SK-N-SH (cell line): Measurements from ENCODE around the gene LCOR. TPM values are rescaled to one million over a fixed set of nuclear protein-coding genes. Genes with fewer than 3 reads are reported as not detected.

Source experiments
- CTCF ChIA-PET: fragments of 300-600, 350-600 bp; formaldehyde crosslinking; extraction: SDS; loops from one replicate; lab custom pipeline; 2021; lab: Yijun Ruan, JAX
- POLR2A ChIA-PET: fragments of 350-600 bp; sonication (Branson Sonifier 250); formaldehyde crosslinking; extraction: SDS; loops from one replicate; lab custom pipeline; 2020; ENCODE audit warnings: antibody characterized with exemption, inconsistent platforms; lab: Yijun Ruan, JAX
- DNase-seq: peaks from one replicate; pipeline ENCODE4 v3.0.0; 2012
- H2AFZ ChIP-seq: fragments of 200-600 bp; sonication (generic); 2 replicates; pipeline ENCODE4 v1.8.1; 2016; ENCODE audit warnings: antibody characterized with exemption, mild to moderate bottlenecking, low read depth
- H3F3A ChIP-seq: fragments of 200-600 bp; sonication (generic); replicated peaks from 2 replicates; pipeline ENCODE3; 2016; ENCODE audit warnings: antibody characterized with exemption, mild to moderate bottlenecking; ENCODE audit not compliant: insufficient read depth
- H3K27ac ChIP-seq, 2 experiments: fragments of 200-500 bp in 1 of 2; fragments of 200-600 bp in 1 of 2; sonication (Bioruptor generic) in 1 of 2; sonication (generic), shearing (Covaris generic) in 1 of 2; 2 replicates each; pipeline versions ENCODE4 v1.5.1 to v1.6.1; 2014 to 2016; ENCODE audit warnings: low read depth in 2 of 2, inconsistent platforms in 1 of 2, low read length in 1 of 2, mild to moderate bottlenecking in 1 of 2, mixed read lengths in 1 of 2
- H3K27me3 ChIP-seq: fragments of 200-600 bp; sonication (generic), shearing (Covaris generic); 2 replicates; pipeline ENCODE4 v1.6.1; 2016; ENCODE audit warnings: mixed run types; ENCODE audit not compliant: insufficient read depth
- H3K36me3 ChIP-seq, 2 experiments: fragments of 200-500 bp in 1 of 2; fragments of 200-600 bp in 1 of 2; sonication (Bioruptor generic) in 1 of 2; sonication (generic) in 1 of 2; replicated peaks in 1 of 2; 2 replicates each; pipeline versions ENCODE3 to v1.5.1; 2014 to 2016; ENCODE audit warnings: low read length in 1 of 2, mild to moderate bottlenecking in 1 of 2; ENCODE audit not compliant: insufficient read depth in 2 of 2, control insufficient read depth in 1 of 2
- H3K4me1 ChIP-seq, 2 experiments: fragments of 200-500 bp in 1 of 2; fragments of 200-600 bp in 1 of 2; sonication (Bioruptor generic) in 1 of 2; sonication (generic), shearing (Covaris generic) in 1 of 2; 2 replicates each; pipeline versions ENCODE4 v1.5.1 to v1.6.1; 2014 to 2016; ENCODE audit warnings: low read depth in 1 of 2, low read length in 1 of 2, mixed run types in 1 of 2; ENCODE audit not compliant: insufficient read depth in 2 of 2, control insufficient read depth in 1 of 2
- H3K4me2 ChIP-seq: fragments of 200-600 bp; sonication (generic), shearing (Covaris generic); 2 replicates; pipeline ENCODE4 v1.6.1; 2017; ENCODE audit warnings: mixed run types
- H3K4me3 ChIP-seq, 2 experiments: fragments of 200-500 bp in 1 of 2; fragments of 200-600 bp in 1 of 2; sonication (Bioruptor generic) in 1 of 2; sonication (generic), shearing (Covaris generic) in 1 of 2; 2 replicates each; pipeline versions ENCODE4 v1.5.1 to v1.8.1; 2014 to 2016; ENCODE audit warnings: low read depth in 2 of 2, inconsistent platforms in 1 of 2, low read length in 1 of 2, mild to moderate bottlenecking in 1 of 2, mixed read lengths in 1 of 2, moderate library complexity in 1 of 2
- H3K79me2 ChIP-seq: fragments of 200-600 bp; sonication (generic); 2 replicates; pipeline ENCODE4 v1.8.1; 2017; ENCODE audit warnings: mild to moderate bottlenecking; ENCODE audit not compliant: insufficient read depth
- H3K9ac ChIP-seq: fragments of 200-600 bp; sonication (generic); 2 replicates; pipeline ENCODE4 v1.6.1; 2017; ENCODE audit warnings: mixed run types
- H3K9me2 ChIP-seq: fragments of 200-600 bp; sonication (generic); 2 replicates; pipeline ENCODE4 v1.6.1; 2017; ENCODE audit warnings: mixed run types
- H3K9me3 ChIP-seq: fragments of 200-600 bp; sonication (generic); 2 replicates; pipeline ENCODE4 v1.6.1; 2017; ENCODE audit warnings: mixed run types, mild to moderate bottlenecking, moderate library complexity
- H4K20me1 ChIP-seq: fragments of 200-600 bp; sonication (generic); 2 replicates; pipeline ENCODE4 v1.6.1; 2017; ENCODE audit warnings: mild to moderate bottlenecking, mixed run types; ENCODE audit not compliant: insufficient read depth
- CHD2 ChIP-seq: fragments of 150-350 bp; IDR thresholded peaks from 2 replicates; pipeline ENCODE4 v1.6.1; 2018; ENCODE audit warnings: low read length; ENCODE audit not compliant: partially characterized antibody
- EP300 ChIP-seq, 2 experiments: IDR thresholded peaks; 2 replicates each; pipeline versions ENCODE4 v1.4.0 to v1.6.1; 2012; ENCODE audit warnings: borderline replicate concordance in 1 of 2, low read depth in 1 of 2, low read length in 1 of 2
- EZH2phosphoT487 ChIP-seq: fragments of 200-600 bp; sonication (generic); IDR thresholded peaks from 2 replicates; pipeline ENCODE4 v1.6.1; 2017; ENCODE audit warnings: low read depth, mixed run types, mild to moderate bottlenecking, antibody characterized with exemption, moderate library complexity, borderline replicate concordance
- GATA2 ChIP-seq: sonication (generic); formaldehyde crosslinking; IDR thresholded peaks from 2 replicates; pipeline ENCODE4 v1.5.0; 2020; ENCODE audit warnings: mild to moderate bottlenecking, missing genetic modification reagents
- IRF3 ChIP-seq: fragments of 150-350 bp; IDR thresholded peaks from 2 replicates; pipeline ENCODE4 v1.6.1; 2016; ENCODE audit warnings: mild to moderate bottlenecking, low read depth, low read length
- NRF1 ChIP-seq: IDR thresholded peaks from 2 replicates; pipeline ENCODE4 v1.6.1; 2012; ENCODE audit warnings: low read depth, mild to moderate bottlenecking, low read length
- POLR2AphosphoS5 ChIP-seq: IDR thresholded peaks from 2 replicates; pipeline ENCODE4 v1.6.1; 2012; ENCODE audit warnings: low read depth, low read length
- RXRA ChIP-seq: IDR thresholded peaks from 2 replicates; pipeline ENCODE4 v1.4.0; 2012; ENCODE audit warnings: low read depth, mild to moderate bottlenecking, borderline replicate concordance
- SMC3 ChIP-seq: IDR thresholded peaks from 2 replicates; pipeline ENCODE4 v1.6.1; 2012; ENCODE audit warnings: low read depth, low read length, improper control_type of control experiment
- TEAD4 ChIP-seq: IDR thresholded peaks from 2 replicates; pipeline ENCODE4 v1.4.0; 2012; ENCODE audit warnings: mild to moderate bottlenecking, borderline replicate concordance; ENCODE audit not compliant: insufficient read depth
- YY1 ChIP-seq: IDR thresholded peaks from 2 replicates; pipeline ENCODE4 v1.4.0; 2012; ENCODE audit warnings: low read depth, mild to moderate bottlenecking
- WGBS: methylation state at CpG from one replicate; pipeline ENCODE4 v1.1.6; 2017; ENCODE audit warnings: low lambda C conversion rate; 5-methylcytosine and 5-hydroxymethylcytosine counted together
- polyA plus RNA-seq, 3 experiments: library from polyadenylated mRNA; depleted of rRNA; stranded (reverse); fragments of >200 nt; gene quantifications; 2 replicates each; pipeline ENCODE4 v1.2.3, GENCODE V29; 2012
- TF ChIP-seq, protein P1 (sequence below): fragments of 200-600 bp; sonication (generic); IDR thresholded peaks from 2 replicates; pipeline ENCODE4 v1.6.1; 2017; ENCODE audit warnings: antibody characterized with exemption, mild to moderate bottlenecking, moderate library complexity
- TF ChIP-seq, protein P2 (sequence below): IDR thresholded peaks from 2 replicates; pipeline ENCODE4 v1.4.0; 2012; ENCODE audit warnings: low read depth, borderline replicate concordance
- TF ChIP-seq, protein P3 (sequence below): fragments of 150-350 bp; IDR thresholded peaks from 2 replicates; pipeline ENCODE4 v1.6.1; 2017; ENCODE audit warnings: antibody characterized with exemption, low read length, low read depth, borderline replicate concordance
- TF ChIP-seq, protein P4 (sequence below): IDR thresholded peaks from 2 replicates; pipeline ENCODE4; 2012

Gene LCOR
- polyA plus RNA-seq, 1 of the 3 experiments (the other 2 are of a cell fraction): 1.9 TPM

- no peak overlapping the region for H3K4me2 ChIP-seq
- no peak overlapping the region for H3K27ac ChIP-seq
- CTCF ChIA-PET: no interaction called here
These were observed 26.1 kb downstream of the LCOR start for GRCh38 chr10:96858038-96858705.

DNA sequence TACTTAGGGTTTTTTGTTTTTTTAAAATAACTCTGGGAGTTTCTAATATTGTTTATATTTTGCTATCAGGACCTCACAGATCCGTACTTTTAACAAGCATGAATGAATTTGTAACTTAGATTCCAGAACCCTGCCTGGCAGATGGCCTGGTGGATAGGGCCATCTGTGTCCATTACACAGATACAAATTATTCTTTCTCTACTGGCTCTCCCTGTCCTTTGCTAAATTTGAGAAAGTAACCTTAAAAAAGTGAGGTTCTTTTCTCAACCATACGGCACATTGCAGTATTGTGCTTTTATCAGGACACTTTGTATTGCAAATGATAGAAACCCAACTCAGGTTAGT lies 26.6 kb downstream of the LCOR start:
- Histone ChIP-seq H3K4me2 (no peak overlapping the region), H3K36me3 (peaks cover 0 to 12% of the 10 kb centered on the region in 2 experiments), H3K9me3 (no peaks in the 10 kb centered on the region), H3K4me3 (no peak overlapping the region), H3F3A (peaks cover 7% of the 10 kb centered on the region), H3K27ac (no peak overlapping the region), H3K9me2 (no peaks in the 10 kb centered on the region), H3K9ac (no peak overlapping the region), H3K79me2 (peaks cover 100% of the 10 kb centered on the region), H3K4me1 (peaks cover 0 to 5% of the 10 kb centered on the region in 2 experiments; a peak in 3 of 4 replicates), H4K20me1 (peaks cover 72% of the 10 kb centered on the region), H3K27me3 (no peaks in the 10 kb centered on the region), H2AFZ (no peak overlapping the region)
- DNase-seq: peak; percentile 39
- CTCF ChIA-PET: no interaction called here
- POLR2A ChIA-PET: no interaction called here
- 75% methylated on average over 2 of the region's 2 CpGs for WGBS
- no peak for TF ChIP-seq NRF1
- TF ChIP-seq TEAD4: no peak
- no peak for TF ChIP-seq SMC3
- TF ChIP-seq, protein P1, sequence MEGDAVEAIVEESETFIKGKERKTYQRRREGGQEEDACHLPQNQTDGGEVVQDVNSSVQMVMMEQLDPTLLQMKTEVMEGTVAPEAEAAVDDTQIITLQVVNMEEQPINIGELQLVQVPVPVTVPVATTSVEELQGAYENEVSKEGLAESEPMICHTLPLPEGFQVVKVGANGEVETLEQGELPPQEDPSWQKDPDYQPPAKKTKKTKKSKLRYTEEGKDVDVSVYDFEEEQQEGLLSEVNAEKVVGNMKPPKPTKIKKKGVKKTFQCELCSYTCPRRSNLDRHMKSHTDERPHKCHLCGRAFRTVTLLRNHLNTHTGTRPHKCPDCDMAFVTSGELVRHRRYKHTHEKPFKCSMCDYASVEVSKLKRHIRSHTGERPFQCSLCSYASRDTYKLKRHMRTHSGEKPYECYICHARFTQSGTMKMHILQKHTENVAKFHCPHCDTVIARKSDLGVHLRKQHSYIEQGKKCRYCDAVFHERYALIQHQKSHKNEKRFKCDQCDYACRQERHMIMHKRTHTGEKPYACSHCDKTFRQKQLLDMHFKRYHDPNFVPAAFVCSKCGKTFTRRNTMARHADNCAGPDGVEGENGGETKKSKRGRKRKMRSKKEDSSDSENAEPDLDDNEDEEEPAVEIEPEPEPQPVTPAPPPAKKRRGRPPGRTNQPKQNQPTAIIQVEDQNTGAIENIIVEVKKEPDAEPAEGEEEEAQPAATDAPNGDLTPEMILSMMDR: no peak
- TF ChIP-seq EZH2phosphoT487: no peak
- peak in 1 of 2 experiments; percentile 9; a peak in 1 of 4 replicates for TF ChIP-seq EP300 (IDR thresholded peaks at IDR 0.05; ENCODE audit: borderline replicate concordance in 1 of 2, low read depth in 1 of 2, low read length in 1 of 2)
- TF ChIP-seq, protein P2, sequence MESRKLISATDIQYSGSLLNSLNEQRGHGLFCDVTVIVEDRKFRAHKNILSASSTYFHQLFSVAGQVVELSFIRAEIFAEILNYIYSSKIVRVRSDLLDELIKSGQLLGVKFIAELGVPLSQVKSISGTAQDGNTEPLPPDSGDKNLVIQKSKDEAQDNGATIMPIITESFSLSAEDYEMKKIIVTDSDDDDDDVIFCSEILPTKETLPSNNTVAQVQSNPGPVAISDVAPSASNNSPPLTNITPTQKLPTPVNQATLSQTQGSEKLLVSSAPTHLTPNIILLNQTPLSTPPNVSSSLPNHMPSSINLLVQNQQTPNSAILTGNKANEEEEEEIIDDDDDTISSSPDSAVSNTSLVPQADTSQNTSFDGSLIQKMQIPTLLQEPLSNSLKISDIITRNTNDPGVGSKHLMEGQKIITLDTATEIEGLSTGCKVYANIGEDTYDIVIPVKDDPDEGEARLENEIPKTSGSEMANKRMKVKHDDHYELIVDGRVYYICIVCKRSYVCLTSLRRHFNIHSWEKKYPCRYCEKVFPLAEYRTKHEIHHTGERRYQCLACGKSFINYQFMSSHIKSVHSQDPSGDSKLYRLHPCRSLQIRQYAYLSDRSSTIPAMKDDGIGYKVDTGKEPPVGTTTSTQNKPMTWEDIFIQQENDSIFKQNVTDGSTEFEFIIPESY: no peak
- no peak for TF ChIP-seq YY1
- TF ChIP-seq CHD2: peak; percentile 15
- TF ChIP-seq, protein P3, sequence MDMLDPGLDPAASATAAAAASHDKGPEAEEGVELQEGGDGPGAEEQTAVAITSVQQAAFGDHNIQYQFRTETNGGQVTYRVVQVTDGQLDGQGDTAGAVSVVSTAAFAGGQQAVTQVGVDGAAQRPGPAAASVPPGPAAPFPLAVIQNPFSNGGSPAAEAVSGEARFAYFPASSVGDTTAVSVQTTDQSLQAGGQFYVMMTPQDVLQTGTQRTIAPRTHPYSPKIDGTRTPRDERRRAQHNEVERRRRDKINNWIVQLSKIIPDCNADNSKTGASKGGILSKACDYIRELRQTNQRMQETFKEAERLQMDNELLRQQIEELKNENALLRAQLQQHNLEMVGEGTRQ: no peak
- no peak for TF ChIP-seq RXRA

More at GRCh38 chr10:96858038-96858705, 26.1 kb downstream of the LCOR start:
- DNase-seq: no peak
- H3K9me2 ChIP-seq: no peaks in the 10 kb centered on the region
- no peaks in the 10 kb centered on the region for H3K27me3 ChIP-seq
- no peaks in the 10 kb centered on the region for H3K9me3 ChIP-seq
- H3K79me2 ChIP-seq: peaks cover 100% of the 10 kb centered on the region
- peaks cover 0 to 12% of the 10 kb centered on the region in 2 experiments for H3K36me3 ChIP-seq
- H3K4me1 ChIP-seq: no peaks in the 10 kb centered on the region; a peak in 3 of 4 replicates
- no peak overlapping the region for H2AFZ ChIP-seq
- WGBS: 75% methylated on average over 2 of the region's 2 CpGs
- H3F3A ChIP-seq: peaks cover 3% of the 10 kb centered on the region
- TF ChIP-seq, protein P3: no peak
- TF ChIP-seq POLR2AphosphoS5 (no peak), IRF3 (no peak), GATA2 (no peak), TEAD4 (no peak)
- TF ChIP-seq, protein P4, sequence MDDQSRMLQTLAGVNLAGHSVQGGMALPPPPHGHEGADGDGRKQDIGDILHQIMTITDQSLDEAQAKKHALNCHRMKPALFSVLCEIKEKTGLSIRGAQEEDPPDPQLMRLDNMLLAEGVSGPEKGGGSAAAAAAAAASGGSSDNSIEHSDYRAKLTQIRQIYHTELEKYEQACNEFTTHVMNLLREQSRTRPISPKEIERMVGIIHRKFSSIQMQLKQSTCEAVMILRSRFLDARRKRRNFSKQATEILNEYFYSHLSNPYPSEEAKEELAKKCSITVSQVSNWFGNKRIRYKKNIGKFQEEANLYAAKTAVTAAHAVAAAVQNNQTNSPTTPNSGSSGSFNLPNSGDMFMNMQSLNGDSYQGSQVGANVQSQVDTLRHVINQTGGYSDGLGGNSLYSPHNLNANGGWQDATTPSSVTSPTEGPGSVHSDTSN: no peak
- TF ChIP-seq, all 33 proteins: peak for 0
- Histone ChIP-seq H3K9ac (no peak overlapping the region), H3K4me3 (no peak overlapping the region), H4K20me1 (peaks cover 72% of the 10 kb centered on the region)
- POLR2A ChIA-PET: no interaction called here
